Measurements from ENCODE around the gene MB21D2.

Gene MB21D2

GRCh38 chr3:192863091-192863420, 54.6 kb downstream of the MB21D2 start:
- H3K4me3 ChIP-seq (ENCODE audit: low read length) = no peak overlapping the region
- no peak overlapping the region for H3K27ac ChIP-seq (ENCODE audit: low read length)
- no peaks in the 10 kb centered on the region for H3K27me3 ChIP-seq (replicated peaks; ENCODE audit: insufficient read depth, low read length)
- no peak overlapping the region for H3K4me2 ChIP-seq (ENCODE audit: low read depth, low read length)
- H3K79me2 ChIP-seq (ENCODE audit: low read length) = no peaks in the 10 kb centered on the region; the same call in 1 of the 2 replicates
- peaks cover 34% of the 10 kb centered on the region for H3K4me1 ChIP-seq (ENCODE audit: low read length)
- H2AFZ ChIP-seq (ENCODE audit: low read length) = no peak overlapping the region
- no peaks in the 10 kb centered on the region for H3K9me2 ChIP-seq (replicated peaks; ENCODE audit: insufficient read depth, low read length)
- TF ChIP-seq EZH2 (optimal IDR thresholded peaks at IDR 0.05; ENCODE audit: low read depth, low read length) (no peak), CTCF (IDR thresholded peaks at IDR 0.05; ENCODE audit: low read length) (no peak), EZH2phosphoT487 (IDR thresholded peaks at IDR 0.05; ENCODE audit: low read length) (no peak)
- H3K9ac ChIP-seq (ENCODE audit: low read length) = no peak overlapping the region
- no peaks in the 10 kb centered on the region for H4K20me1 ChIP-seq (ENCODE audit: insufficient read depth, low read length)
- no peaks in the 10 kb centered on the region for H3K9me3 ChIP-seq (replicated peaks; ENCODE audit: insufficient read depth, low read length)
- DNase-seq = no peak
- no peaks in the 10 kb centered on the region for H3K36me3 ChIP-seq (replicated peaks; ENCODE audit: insufficient read depth, low read length)
- peaks cover 13% of the 10 kb centered on the region for H3F3A ChIP-seq (ENCODE audit: insufficient read depth, low read length)

GRCh38 chr3:192862408-192863090, 55.1 kb downstream of the MB21D2 start:
- no peaks in the 10 kb centered on the region for H4K20me1 ChIP-seq (ENCODE audit: insufficient read depth, low read length)
- peak overlapping the region; percentile 11; the same call in 1 of the 2 replicates for H3K4me2 ChIP-seq (ENCODE audit: low read depth, low read length)
- H3K79me2 ChIP-seq (ENCODE audit: low read length) = no peaks in the 10 kb centered on the region; the same call in 1 of the 2 replicates

GRCh38 chr3:192861972-192862371, 55.7 kb downstream of the MB21D2 start:
- H3K27ac ChIP-seq (ENCODE audit: low read length) = peak overlapping the region; percentile 62
- no peaks in the 10 kb centered on the region for H3K27me3 ChIP-seq (replicated peaks; ENCODE audit: insufficient read depth, low read length)
- H3F3A ChIP-seq (ENCODE audit: insufficient read depth, low read length) = peaks cover 13% of the 10 kb centered on the region
- H3K36me3 ChIP-seq (replicated peaks; ENCODE audit: insufficient read depth, low read length) = no peaks in the 10 kb centered on the region
- H3K4me3 ChIP-seq (ENCODE audit: low read length) = no peak overlapping the region
- peaks cover 34% of the 10 kb centered on the region for H3K4me1 ChIP-seq (ENCODE audit: low read length)
- DNase-seq = peak; percentile 72
- no peaks in the 10 kb centered on the region for H3K9me2 ChIP-seq (replicated peaks; ENCODE audit: insufficient read depth, low read length)
- 0 out of 2 replicates have a peak overlapping the region, but pooled peaks have one; percentile 1 for H3K9ac ChIP-seq (ENCODE audit: low read length)
- peak overlapping the region; percentile 28 for H3K4me2 ChIP-seq (ENCODE audit: low read depth, low read length)
- no peak for TF ChIP-seq EZH2phosphoT487 (IDR thresholded peaks at IDR 0.05; ENCODE audit: low read length)
- H4K20me1 ChIP-seq (ENCODE audit: insufficient read depth, low read length) = no peaks in the 10 kb centered on the region
- H3K9me3 ChIP-seq (replicated peaks; ENCODE audit: insufficient read depth, low read length) = no peaks in the 10 kb centered on the region
- H2AFZ ChIP-seq (ENCODE audit: low read length) = no peak overlapping the region
- no peaks in the 10 kb centered on the region; the same call in 1 of the 2 replicates for H3K79me2 ChIP-seq (ENCODE audit: low read length)

More at GRCh38 chr3:192862408-192863090, 55.1 kb downstream of the MB21D2 start:
- Histone ChIP-seq H3K4me3 (ENCODE audit: low read length) (no peak overlapping the region), H3K4me1 (ENCODE audit: low read length) (peaks cover 34% of the 10 kb centered on the region), H3F3A (ENCODE audit: insufficient read depth, low read length) (peaks cover 13% of the 10 kb centered on the region), H3K36me3 (replicated peaks; ENCODE audit: insufficient read depth, low read length) (no peaks in the 10 kb centered on the region), H3K27me3 (replicated peaks; ENCODE audit: insufficient read depth, low read length) (no peaks in the 10 kb centered on the region), H3K27ac (ENCODE audit: low read length) (peak overlapping the region; percentile 62; the same call in 1 of the 2 replicates), H3K9me2 (replicated peaks; ENCODE audit: insufficient read depth, low read length) (no peaks in the 10 kb centered on the region), H3K9ac (ENCODE audit: low read length) (no peak overlapping the region), H3K9me3 (replicated peaks; ENCODE audit: insufficient read depth, low read length) (no peaks in the 10 kb centered on the region), H2AFZ (ENCODE audit: low read length) (no peak overlapping the region)
- DNase-seq = no peak
- TF ChIP-seq EZH2 (optimal IDR thresholded peaks at IDR 0.05; ENCODE audit: low read depth, low read length) = no peak
- no peak for TF ChIP-seq EZH2phosphoT487 (IDR thresholded peaks at IDR 0.05; ENCODE audit: low read length)
- TF ChIP-seq CTCF (IDR thresholded peaks at IDR 0.05; ENCODE audit: low read length) = no peak

- H3K4me1 ChIP-seq (ENCODE audit: low read length) = peaks cover 31% of the 10 kb centered on the region
- no peaks in the 10 kb centered on the region for H3K36me3 ChIP-seq (replicated peaks; ENCODE audit: insufficient read depth, low read length)
- H3K4me3 ChIP-seq (ENCODE audit: low read length) = no peak overlapping the region
- H3K27me3 ChIP-seq (replicated peaks; ENCODE audit: insufficient read depth, low read length) = no peaks in the 10 kb centered on the region
- H3K79me2 ChIP-seq (ENCODE audit: low read length) = no peaks in the 10 kb centered on the region; the same call in 1 of the 2 replicates
- H3K9me3 ChIP-seq (replicated peaks; ENCODE audit: insufficient read depth, low read length) = no peaks in the 10 kb centered on the region
- H3K9ac ChIP-seq (ENCODE audit: low read length) = no peak overlapping the region
- no peak overlapping the region for H3K27ac ChIP-seq (ENCODE audit: low read length)
- no peaks in the 10 kb centered on the region for H3K9me2 ChIP-seq (replicated peaks; ENCODE audit: insufficient read depth, low read length)
- TF ChIP-seq CTCF (IDR thresholded peaks at IDR 0.05; ENCODE audit: low read length) (no peak), EZH2phosphoT487 (IDR thresholded peaks at IDR 0.05; ENCODE audit: low read length) (no peak), EZH2 (optimal IDR thresholded peaks at IDR 0.05; ENCODE audit: low read depth, low read length) (no peak)
- H3K4me2 ChIP-seq (ENCODE audit: low read depth, low read length) = no peak overlapping the region
- H3F3A ChIP-seq (ENCODE audit: insufficient read depth, low read length) = peaks cover 13% of the 10 kb centered on the region
- no peak overlapping the region for H2AFZ ChIP-seq (ENCODE audit: low read length)
- DNase-seq = no peak
- no peaks in the 10 kb centered on the region for H4K20me1 ChIP-seq (ENCODE audit: insufficient read depth, low read length)
These were observed 57.2 kb downstream of the MB21D2 start for GRCh38 chr3:192860454-192860853.

All from MM.1S (cell line).